Pancreas (tissue), 10 donors: ENCODE measurements around the gene PHF21B. TPM values are rescaled to one million over a fixed set of nuclear protein-coding genes. Genes with fewer than 3 reads are reported as not detected.
A peak's percentile ranks its signal among the peaks of the same experiment; 100 is the strongest.

Experiments used
- ATAC-seq, 4 donors: fragments of 200-7000 bp; cut with Tn5 transposase; one replicate each; pipeline versions ENCODE4 v1.8.0 to v1.9.1; 2020; ENCODE audit warnings: mild to moderate bottlenecking in 4 of 4, moderate library complexity in 4 of 4
- DNase-seq, 6 donors: peaks; one replicate each; pipeline ENCODE4 v3.0.0-alpha.2; 2020
- FAIRE-seq: peaks from 2 replicates; lab custom pipeline; 2012; peaks lifted over from hg19 to GRCh38; lab: Jason Lieb, UNC
- H3K27ac ChIP-seq, 4 donors: fragments of 200-600 bp; sonication (generic); 1 replicate in 3 of 4; 2 replicates in 1 of 4; pipeline versions ENCODE4 v1.5.0 to v1.8.0; 2020
- H3K27me3 ChIP-seq, 4 donors: fragments of 200-600 bp; one replicate each; pipeline ENCODE4 v1.8.0; 2021
- H3K36me3 ChIP-seq, 3 donors: fragments of 200-600 bp; sonication (generic) in 1 of 3; one replicate each; pipeline versions ENCODE4 v1.5.0 to v1.8.0; 2020 to 2021
- H3K4me1 ChIP-seq, 3 donors: fragments of 200-600 bp; one replicate each; pipeline ENCODE4 v1.8.0; 2021
- H3K4me3 ChIP-seq, 4 donors: fragments of 200-600 bp; sonication (generic) in 2 of 4; one replicate each; pipeline versions ENCODE4 v1.5.0 to v1.8.0; 2020 to 2021
- H3K9me3 ChIP-seq, 4 donors: fragments of 200-600 bp; one replicate each; pipeline ENCODE4 v1.8.0; 2021
- WGBS, 2 donors: extraction: QIAGEN DNeasy Blood & Tissue Kit; methylation state at CpG; one replicate each; pipeline ENCODE4 v1.1.7; 2013; 5-methylcytosine and 5-hydroxymethylcytosine counted together
- intact Hi-C, 3 donors: fragments of 100-400 bp; cut with DNase I; formaldehyde crosslinking; loops; one replicate each; pipeline versions ENCODE4 v1.11.1 to v1.14.2; 2022
- polyA plus RNA-seq, 2 donors: library from polyadenylated mRNA; stranded (reverse); fragments of 200-250 nt; gene quantifications; one replicate each; pipeline ENCODE4 v1.2.3, GENCODE V29; 2013
- total RNA-seq, 6 donors: library from RNA; stranded (reverse); fragmentation: NEBNext Ultra II Directional in 4 of 6; extraction: Animal tissue kit (Norgen Biotek cat#: 25700) in 4 of 6; gene quantifications; one replicate each; pipeline versions ENCODE4 v1.2.1 to v1.2.4, GENCODE V29; 2021 to 2023
- TF ChIP-seq, protein P1 (sequence below), 4 donors: fragments of 200-600 bp; sonication (generic) in 3 of 4; IDR thresholded peaks; one replicate each; pipeline versions ENCODE4 v1.5.0 to v1.8.0; 2021; ENCODE audit warnings: antibody characterized with exemption in 4 of 4
- donor health status: healthy with polysubstance abuse.
- donor health status: DM: no; HTN: no; CAD: no; lungs with moderate emphysema.
- donor health status: DM: no; HTN: no; CAD: no.
- donor health status: control.
- donor health status: control.
- donor health status: Bipolar disorder and iron deficiency.
- donor health status: DM: yes; HTN: yes; CAD: no.
- donor health status: DM: no; HTN: no; CAD: no.
- donor health status: DM: no; HTN: no; CAD: no.
- donor health status: DM: yes; HTN: yes; CAD: no.

Gene PHF21B
- total and polyA plus RNA-seq, 8 donors = 0.34 to 2.9 (median 0.57) TPM; not detected in 1

DNA sequence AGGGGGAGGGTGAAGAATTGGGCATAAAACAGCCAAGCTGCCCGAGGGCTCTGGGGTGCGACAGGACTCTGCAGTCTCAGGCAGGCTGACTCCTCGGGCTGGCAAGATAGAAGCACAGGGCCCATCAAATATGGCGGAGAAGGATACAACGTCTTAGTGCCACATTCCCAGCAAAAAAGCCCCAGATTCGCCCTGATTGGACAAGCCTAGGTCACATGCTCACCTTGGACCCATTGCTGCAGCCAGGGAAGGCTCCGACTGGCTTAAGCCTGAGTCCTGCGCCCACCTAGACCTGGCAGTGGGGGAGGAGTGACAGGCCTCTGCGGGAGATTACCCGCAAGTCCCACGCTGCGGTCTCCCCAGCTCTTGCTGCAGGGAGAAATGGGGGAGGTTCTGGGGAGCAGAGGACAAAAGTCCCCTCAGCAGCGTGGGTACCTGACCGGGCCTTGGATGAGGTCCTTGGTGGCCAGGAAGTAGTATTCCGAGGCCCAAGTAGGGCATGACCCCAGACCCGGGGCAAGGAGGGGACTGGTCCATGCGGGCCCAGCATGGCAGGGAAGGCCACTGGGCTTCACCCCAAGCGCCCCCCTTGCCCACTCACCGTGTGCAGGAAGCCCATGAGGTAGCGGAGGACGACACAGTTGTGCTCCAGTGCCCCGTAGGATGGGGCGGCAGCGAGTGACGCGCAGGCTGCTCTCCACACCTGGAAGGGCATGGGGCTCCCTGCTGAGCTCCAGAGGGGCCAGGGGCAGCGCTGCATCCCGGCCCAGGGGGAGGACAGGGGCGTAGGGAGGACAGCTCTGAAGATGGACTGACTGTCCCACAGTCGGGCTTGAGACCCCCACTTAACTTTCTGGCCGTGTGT, 144.4 kb downstream of the PHF21B start:
- TF ChIP-seq, protein P1, sequence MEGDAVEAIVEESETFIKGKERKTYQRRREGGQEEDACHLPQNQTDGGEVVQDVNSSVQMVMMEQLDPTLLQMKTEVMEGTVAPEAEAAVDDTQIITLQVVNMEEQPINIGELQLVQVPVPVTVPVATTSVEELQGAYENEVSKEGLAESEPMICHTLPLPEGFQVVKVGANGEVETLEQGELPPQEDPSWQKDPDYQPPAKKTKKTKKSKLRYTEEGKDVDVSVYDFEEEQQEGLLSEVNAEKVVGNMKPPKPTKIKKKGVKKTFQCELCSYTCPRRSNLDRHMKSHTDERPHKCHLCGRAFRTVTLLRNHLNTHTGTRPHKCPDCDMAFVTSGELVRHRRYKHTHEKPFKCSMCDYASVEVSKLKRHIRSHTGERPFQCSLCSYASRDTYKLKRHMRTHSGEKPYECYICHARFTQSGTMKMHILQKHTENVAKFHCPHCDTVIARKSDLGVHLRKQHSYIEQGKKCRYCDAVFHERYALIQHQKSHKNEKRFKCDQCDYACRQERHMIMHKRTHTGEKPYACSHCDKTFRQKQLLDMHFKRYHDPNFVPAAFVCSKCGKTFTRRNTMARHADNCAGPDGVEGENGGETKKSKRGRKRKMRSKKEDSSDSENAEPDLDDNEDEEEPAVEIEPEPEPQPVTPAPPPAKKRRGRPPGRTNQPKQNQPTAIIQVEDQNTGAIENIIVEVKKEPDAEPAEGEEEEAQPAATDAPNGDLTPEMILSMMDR (IDR thresholded peaks at IDR 0.05) = no peak
- Histone ChIP-seq H3K27ac (no peak overlapping the region), H3K9me3 (no peaks in the 10 kb centered on the region), H3K4me3 (no peak overlapping the region), H3K27me3 (no peaks in the 10 kb centered on the region), H3K4me1 (no peaks in the 10 kb centered on the region), H3K36me3 (no peaks in the 10 kb centered on the region)
- peak in 1 of 4 donors; percentile 9 for ATAC-seq
- 80 to 86% methylated on average over 31 of the region's 31 CpGs for WGBS, 2 donors
- intact Hi-C loops = no loop called here
- DNase-seq = no peak
- no peak for FAIRE-seq

DNA sequence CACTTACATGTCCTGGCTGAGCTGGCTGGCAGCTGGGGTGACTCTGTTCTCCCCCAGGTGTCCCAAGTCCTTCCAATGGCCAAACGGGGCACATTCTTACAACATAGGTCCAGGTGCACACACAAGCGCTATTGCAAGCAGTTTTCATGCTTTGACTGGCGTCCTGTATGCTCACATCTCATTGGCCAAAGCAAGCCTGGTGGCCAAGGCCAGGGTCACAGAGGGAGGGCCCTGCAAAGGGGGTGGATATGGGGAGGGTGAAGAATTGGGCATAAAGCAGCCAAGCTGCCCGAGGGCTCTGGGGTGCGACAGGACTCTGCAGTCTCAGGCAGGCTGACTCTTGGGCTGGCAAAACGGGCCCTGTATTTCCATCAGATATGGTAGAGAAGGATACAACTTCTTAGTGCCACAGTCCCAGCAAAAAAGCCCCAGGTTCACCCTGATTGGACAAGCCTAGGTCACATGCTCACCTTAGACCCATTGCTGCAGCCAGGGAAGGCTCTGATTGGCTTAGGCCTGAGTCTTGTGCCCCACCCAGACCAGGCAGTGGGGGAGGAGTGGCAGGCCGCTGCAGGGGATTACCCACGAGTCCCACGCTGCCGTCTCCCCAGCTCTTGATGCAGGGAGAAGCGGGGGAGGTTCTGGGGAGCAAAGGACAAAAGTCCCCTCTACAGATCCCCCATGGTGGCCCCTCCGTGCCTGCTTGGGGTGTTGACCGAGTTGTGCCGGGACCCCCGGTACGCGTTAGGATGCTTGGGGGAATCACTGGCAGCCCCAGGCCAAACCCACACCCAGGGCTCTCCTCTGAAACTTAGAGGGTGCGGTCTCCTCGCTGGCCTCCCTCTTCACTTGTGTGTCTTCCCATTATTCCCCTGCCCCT, 146.6 kb downstream of the PHF21B start:
- no peaks in the 10 kb centered on the region for H3K4me1 ChIP-seq
- H3K36me3 ChIP-seq = no peaks in the 10 kb centered on the region
- intact Hi-C loops = no loop called here
- DNase-seq (peak in 1 of 6 donors; percentile 41), ATAC-seq (no peak), FAIRE-seq (no peak)
- H3K27me3 ChIP-seq = no peaks in the 10 kb centered on the region
- TF ChIP-seq, protein P1 (IDR thresholded peaks at IDR 0.05) = no peak
- no peaks in the 10 kb centered on the region for H3K9me3 ChIP-seq
- no peak overlapping the region for H3K4me3 ChIP-seq
- 91 to 94% methylated on average over 19 of the region's 19 CpGs for WGBS, 2 donors
- H3K27ac ChIP-seq = no peak overlapping the region

- TF ChIP-seq, protein P1 (IDR thresholded peaks at IDR 0.05) = no peak
- no peaks in the 10 kb centered on the region for H3K27me3 ChIP-seq
- no peaks in the 10 kb centered on the region for H3K9me3 ChIP-seq
- H3K4me3 ChIP-seq = no peak overlapping the region
- H3K4me1 ChIP-seq = no peaks in the 10 kb centered on the region
- no peak for ATAC-seq
- H3K27ac ChIP-seq = no peak overlapping the region
- H3K36me3 ChIP-seq = no peaks in the 10 kb centered on the region
- FAIRE-seq = no peak
- WGBS, 2 donors = 88 to 92% methylated on average over 11 of the region's 11 CpGs
- no peak for DNase-seq
- intact Hi-C loops = no loop called here
Measured at GRCh38 chr22:44862281-44862680, 147.5 kb downstream of the PHF21B start.

DNA sequence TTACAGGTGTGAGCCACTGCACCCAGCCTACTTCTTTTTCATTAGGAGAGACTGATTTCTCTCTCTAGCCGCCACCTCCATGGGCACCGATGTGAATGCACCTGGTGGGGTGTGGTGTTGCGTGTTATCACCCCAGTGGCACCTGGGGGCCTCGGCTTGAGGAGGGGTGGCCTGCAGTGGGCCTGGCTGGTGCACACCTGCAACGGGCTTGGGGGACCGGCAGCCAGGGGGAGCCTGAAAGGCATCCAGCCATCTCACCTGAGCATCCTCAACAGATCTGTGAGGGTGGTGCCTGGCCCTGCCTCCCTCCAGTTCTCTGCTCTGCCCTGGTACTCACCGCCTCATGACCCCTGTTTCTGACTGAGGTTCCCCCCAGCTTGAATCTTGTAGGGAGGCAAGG, 148.6 kb downstream of the PHF21B start:
- intact Hi-C loops = no loop called here
- no peak overlapping the region for H3K4me3 ChIP-seq
- ATAC-seq (no peak), DNase-seq (peak in 1 of 6 donors; percentile 26), FAIRE-seq (no peak)
- H3K9me3 ChIP-seq = no peaks in the 10 kb centered on the region
- H3K27ac ChIP-seq = no peak overlapping the region
- H3K27me3 ChIP-seq = no peaks in the 10 kb centered on the region
- 81 to 90% methylated on average over 6 to 7 of the region's 7 CpGs for WGBS, 2 donors
- H3K4me1 ChIP-seq = no peaks in the 10 kb centered on the region
- no peaks in the 10 kb centered on the region for H3K36me3 ChIP-seq
- TF ChIP-seq, protein P1 (IDR thresholded peaks at IDR 0.05) = no peak
